Raji (cell line): Measurements from ENCODE around the gene KRT1.

Experiments used
- POLR2A ChIP-seq: IDR thresholded peaks from 2 replicates; pipeline ENCODE4 v1.6.1; 2011; ENCODE audit warnings: low read depth, low read length, control low read depth; ENCODE audit not compliant: insufficient read depth

Gene KRT1

GRCh38 chr12:52675301-52675701 is 4.9 kb downstream of the KRT1 start:
- TF ChIP-seq POLR2A, result no peak

GRCh38 chr12:52674433-52674775 is 5.8 kb downstream of the KRT1 start:
- TF ChIP-seq POLR2A, result no peak

- TF ChIP-seq POLR2A, result no peak
Measured at GRCh38 chr12:52673713-52674432, 6.3 kb downstream of the KRT1 start.

- no peak for TF ChIP-seq POLR2A
Measured at GRCh38 chr12:52673217-52673616, 7.0 kb downstream of the KRT1 start.

GRCh38 chr12:52672321-52672933 is 7.8 kb downstream of the KRT1 start:
- no peak for TF ChIP-seq POLR2A

GRCh38 chr12:52670961-52671360 is 9.2 kb downstream of the KRT1 start:
- TF ChIP-seq POLR2A, result no peak

GRCh38 chr12:52670506-52670905 is 9.7 kb downstream of the KRT1 start:
- no peak for TF ChIP-seq POLR2A

GRCh38 chr12:52669426-52669825 is 10.8 kb downstream of the KRT1 start:
- no peak for TF ChIP-seq POLR2A

GRCh38 chr12:52667931-52668330 is 12.3 kb downstream of the KRT1 start:
- TF ChIP-seq POLR2A, result no peak

- TF ChIP-seq POLR2A, result no peak
Measured at GRCh38 chr12:52667509-52667908, 12.7 kb downstream of the KRT1 start.

GRCh38 chr12:52666471-52666870 is 13.7 kb downstream of the KRT1 start:
- no peak for TF ChIP-seq POLR2A

- TF ChIP-seq POLR2A, result no peak
Measured at GRCh38 chr12:52663420-52663819, 16.8 kb downstream of the KRT1 start.

GRCh38 chr12:52662918-52663229 is 17.3 kb downstream of the KRT1 start:
- no peak for TF ChIP-seq POLR2A

- TF ChIP-seq POLR2A, result no peak
Measured at GRCh38 chr12:52662093-52662917, 17.9 kb downstream of the KRT1 start.

GRCh38 chr12:52661668-52662067 is 18.5 kb downstream of the KRT1 start:
- no peak for TF ChIP-seq POLR2A

GRCh38 chr12:52660934-52661499 is 19.2 kb downstream of the KRT1 start:
- no peak for TF ChIP-seq POLR2A
